NOMO-1 (cell line): Measurements from ENCODE around the gene TTC33.

Experiments
- DNase-seq, 2 experiments: peaks; one replicate each; lab custom pipeline; 2025; ENCODE audit not compliant: unreplicated experiment in 2 of 2; lab: John Stamatoyannopoulos, UW

Gene TTC33

GRCh38 chr5:40491644-40492043 is 264.1 kb downstream of the TTC33 start:
- no peak for DNase-seq

DNA sequence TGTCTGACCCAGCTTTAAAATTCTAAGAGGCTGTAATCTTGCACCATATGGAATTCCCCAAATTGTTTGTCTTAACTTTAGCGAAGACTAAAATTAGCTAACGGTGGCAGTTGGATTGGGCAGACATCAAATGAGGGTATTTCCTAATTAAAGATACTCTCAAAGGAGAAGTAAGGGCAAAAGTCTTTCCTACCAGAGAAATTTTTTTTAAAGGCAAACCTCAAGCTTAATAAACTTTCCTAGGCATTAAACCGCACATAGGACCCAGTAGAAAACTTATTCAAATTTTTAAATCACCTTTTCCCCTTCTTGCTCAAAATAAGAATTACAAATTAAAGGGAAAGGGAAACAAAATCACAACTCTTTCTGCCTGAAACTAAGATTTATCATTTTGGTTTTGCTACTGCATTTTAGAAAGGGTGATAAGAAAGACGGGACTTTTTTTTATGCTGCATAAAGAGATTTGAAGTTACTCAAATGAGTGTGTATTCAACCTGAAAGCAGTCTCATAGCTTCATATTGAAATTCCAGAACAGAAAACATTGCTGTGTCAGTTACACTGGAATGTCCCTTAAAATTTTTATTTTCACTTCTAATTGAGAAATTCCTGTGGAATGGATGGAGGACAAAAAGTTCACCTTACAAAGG is 265.2 kb downstream of the TTC33 start:
- DNase-seq = peak; percentile 88 to 93

DNA sequence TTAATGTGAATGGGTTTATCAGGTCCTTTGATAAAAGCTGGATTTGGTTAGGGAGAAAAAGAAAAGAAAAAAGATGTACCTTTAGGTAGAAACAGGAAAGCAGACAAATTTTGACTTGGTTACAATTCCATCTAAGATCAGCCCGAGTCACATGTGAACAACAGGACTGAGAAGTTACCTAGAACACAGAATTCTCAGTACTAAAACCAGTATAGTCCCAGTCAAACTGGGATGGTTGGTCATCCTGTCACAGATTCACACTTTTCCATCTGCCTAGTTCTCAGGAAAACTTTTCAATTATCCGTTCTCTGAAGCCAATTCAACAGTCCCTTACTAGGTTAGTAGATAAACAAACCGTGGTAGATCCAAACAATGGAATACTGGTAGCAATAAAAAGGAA is 266.3 kb downstream of the TTC33 start:
- DNase-seq = no peak

- DNase-seq = peak; percentile 96 to 100
Measured at GRCh38 chr5:40486437-40487275, 269.1 kb downstream of the TTC33 start.

GRCh38 chr5:40485021-40485998 is 270.5 kb downstream of the TTC33 start:
- DNase-seq = peak; percentile 89 to 93

DNA sequence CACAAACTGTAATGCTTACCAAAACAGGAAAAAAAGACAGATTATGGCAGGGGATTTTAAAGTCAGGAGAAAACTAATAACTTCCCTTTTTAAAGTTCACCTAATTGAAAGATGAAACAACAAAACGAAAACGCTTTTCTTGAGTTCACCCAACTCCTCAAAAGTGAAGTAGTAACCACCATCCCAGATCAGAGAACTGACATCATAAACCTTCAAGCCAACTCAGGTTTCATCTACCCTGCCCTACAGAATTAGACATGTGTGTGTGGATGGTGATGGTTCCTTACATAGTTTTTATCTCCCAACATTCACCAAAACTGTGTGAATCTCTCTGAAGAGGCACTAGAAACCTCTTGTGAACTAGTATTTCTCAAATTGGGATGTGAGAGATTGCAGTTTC is 271.3 kb downstream of the TTC33 start:
- peak; percentile 54 to 86 for DNase-seq

GRCh38 chr5:40483316-40483715 is 272.4 kb downstream of the TTC33 start:
- no peak for DNase-seq

DNA sequence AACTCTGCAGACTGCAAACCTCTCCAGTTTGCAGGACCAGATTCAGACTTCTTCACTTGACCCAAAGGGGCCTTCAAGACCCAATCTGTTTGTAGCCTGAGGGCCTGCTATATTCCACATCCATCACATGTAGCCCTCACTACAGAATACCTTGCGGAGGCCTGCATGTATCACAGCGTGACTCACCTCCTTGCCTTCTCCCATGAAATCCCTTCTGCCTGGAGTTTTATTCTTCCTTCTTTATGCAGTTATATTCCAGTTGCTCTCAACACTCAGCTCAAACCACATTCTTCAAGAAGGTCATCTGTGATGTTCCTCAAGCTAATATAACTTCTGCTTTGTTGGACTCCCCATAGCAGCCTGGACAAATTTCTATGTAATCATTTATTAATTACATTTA is 274.5 kb downstream of the TTC33 start:
- no peak for DNase-seq

GRCh38 chr5:40480392-40480791 is 275.4 kb downstream of the TTC33 start:
- DNase-seq = no peak

DNA sequence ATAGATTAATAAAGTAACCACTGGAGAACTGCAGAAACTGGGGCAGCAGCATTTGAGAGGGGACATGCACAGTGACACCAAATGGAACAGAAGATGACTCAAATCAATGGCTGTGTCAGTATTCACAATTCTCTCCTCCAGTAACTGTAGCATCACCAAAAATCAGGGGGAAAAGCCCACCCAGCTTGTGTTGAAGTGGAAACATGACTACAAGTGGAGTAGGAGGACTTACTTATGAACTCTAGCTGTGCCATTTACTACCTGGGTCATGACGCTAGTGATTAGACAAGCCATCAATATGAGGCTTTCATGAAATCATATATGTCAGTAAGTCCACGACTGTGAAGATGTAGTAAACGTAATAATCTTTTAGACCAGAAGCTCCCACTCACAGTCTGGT is 275.8 kb downstream of the TTC33 start:
- no peak for DNase-seq

DNA sequence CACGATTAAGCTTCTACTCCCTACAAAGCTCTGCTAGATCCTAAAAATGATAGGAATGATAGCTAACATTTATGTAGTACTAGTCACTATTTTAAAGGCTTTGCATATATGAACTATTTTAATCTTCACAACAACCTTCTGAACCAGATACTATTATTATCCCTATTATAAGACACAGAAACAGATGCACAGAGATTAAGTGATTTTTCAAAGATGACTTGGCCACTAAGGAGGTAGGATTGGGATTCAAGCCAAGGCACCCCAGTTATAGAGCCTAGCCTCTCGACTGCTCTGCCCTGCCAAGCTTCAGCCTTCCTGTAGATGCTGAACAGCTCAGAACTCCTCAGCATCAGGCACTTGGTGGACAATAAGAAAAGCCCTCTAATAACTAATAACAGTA is 277.0 kb downstream of the TTC33 start:
- DNase-seq = no peak

GRCh38 chr5:40477856-40478546 is 277.8 kb downstream of the TTC33 start:
- DNase-seq = no peak

DNA sequence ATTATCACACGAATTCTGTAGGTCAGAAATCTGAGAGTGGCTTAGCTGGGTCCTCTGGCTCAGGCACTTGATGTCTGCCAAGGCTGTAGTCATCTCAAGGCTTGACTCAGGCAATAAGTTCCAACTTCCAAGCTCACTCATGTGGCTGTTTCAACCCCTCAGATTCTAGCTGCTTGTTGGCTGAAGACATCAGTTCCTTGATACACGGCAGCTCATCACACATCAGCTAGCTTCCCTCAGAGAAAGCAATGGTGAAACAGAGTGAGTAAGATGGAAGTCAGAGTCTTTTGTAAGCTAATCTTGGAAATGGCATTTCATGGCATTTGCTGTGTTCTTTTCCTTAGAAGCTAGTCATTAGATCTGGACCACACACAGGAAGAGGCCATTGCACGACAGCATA is 280.2 kb downstream of the TTC33 start:
- DNase-seq = no peak

DNA sequence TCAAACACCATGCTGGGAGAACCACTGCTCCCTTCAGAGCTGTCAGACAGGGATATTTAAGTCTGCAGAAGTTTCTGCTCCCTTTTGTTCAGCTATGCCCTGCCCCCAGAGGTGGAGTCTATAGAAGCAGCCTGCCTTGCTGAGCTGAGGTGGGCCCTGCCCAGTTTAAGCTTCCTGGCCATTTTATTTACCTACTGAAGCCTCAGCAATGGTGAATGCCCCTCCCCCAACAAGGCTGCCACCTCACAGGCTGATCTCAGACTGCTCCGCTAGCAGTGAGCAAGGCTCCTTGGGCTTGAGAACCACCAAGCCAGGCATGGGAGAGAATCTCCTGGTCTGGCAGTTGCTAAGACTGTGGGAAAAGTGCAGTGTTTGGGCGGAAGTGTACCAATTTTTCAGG is 281.5 kb downstream of the TTC33 start:
- DNase-seq = no peak

DNA sequence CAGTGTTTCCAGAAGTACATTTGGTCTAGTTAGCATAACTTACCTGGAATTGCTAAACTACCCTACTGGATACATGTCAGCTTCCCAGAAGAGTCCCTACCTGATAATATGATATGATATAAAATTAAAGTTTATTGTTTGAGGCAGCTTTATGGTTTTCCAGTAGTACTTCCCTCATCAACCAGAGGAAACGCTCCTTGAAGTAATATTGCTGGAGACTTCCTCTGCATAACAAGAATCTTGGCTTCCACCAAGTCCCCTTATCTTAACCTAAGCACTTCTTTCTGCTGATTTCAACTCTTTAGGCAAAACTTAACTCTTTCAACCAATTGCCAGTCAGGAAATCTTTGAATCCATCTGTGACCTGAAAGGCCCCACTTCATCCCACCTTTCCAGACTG is 290.3 kb downstream of the TTC33 start:
- no peak for DNase-seq

DNA sequence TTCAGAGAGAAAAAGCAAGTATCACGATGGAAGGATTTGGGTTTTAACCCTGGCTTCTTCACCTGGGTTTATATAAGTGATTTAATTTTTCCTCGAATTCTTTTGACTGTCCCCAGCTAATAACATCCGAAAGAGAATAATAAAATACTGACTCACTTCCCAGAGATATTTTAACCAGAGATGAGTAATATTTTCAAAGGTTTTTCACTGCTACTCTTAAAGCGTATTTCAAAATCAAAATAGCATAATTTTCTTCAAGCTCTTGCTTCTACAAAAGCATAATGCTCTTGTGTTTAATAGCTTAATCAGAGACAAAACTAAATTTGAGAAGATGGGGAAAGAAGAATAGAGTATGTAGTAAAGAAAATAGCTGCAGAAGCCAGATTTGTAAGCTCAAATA is 291.2 kb downstream of the TTC33 start:
- no peak for DNase-seq
